ENCODE data around the gene RTKN2. TPM values are rescaled to one million over a fixed set of nuclear protein-coding genes. Genes with fewer than 3 reads are reported as not detected.

Gene RTKN2
- total RNA-seq, 1 experiment from 2014 or later: 21.3 TPM

GRCh38 chr10:62171791-62172190, 96.9 kb downstream of the RTKN2 start:
- Histone ChIP-seq H3K4me3 (ENCODE audit: low read depth in 2 of 2, low read length in 2 of 2) (no peak overlapping the region), H3K36me3 (ENCODE audit: control insufficient read depth, insufficient read depth, low read length) (no peaks in the 10 kb centered on the region), H3K27me3 (ENCODE audit: control insufficient read depth, insufficient read depth, low read length) (no peaks in the 10 kb centered on the region), H3K9me3 (ENCODE audit: control insufficient read depth, insufficient read depth, low read depth, low read length) (peaks cover 13% of the 10 kb centered on the region; the same call in 1 of the 2 replicates), H3K27ac (ENCODE audit: low read length) (no peak overlapping the region; the same call in 1 of the 2 replicates), H3K4me1 (ENCODE audit: control insufficient read depth, insufficient read depth, low read length) (peaks cover 5% of the 10 kb centered on the region)
- ATAC-seq (no peak), DNase-seq (ENCODE audit: low read depth, low spot score) (no peak)
- in situ Hi-C loops (cut with HindIII; ENCODE audit: low pct_unique_long_range_greater_than_20kb, low sequenced_read_pairs): no loop called here
- CTCF ChIA-PET: no interaction called here
- TF ChIP-seq TCF7L2 (IDR thresholded peaks at IDR 0.05; ENCODE audit: low read depth, low read length) (no peak), SIN3A (IDR thresholded peaks at IDR 0.05; ENCODE audit: borderline replicate concordance, insufficient read depth, low read depth, low read length) (no peak), POLR2AphosphoS5 (IDR thresholded peaks at IDR 0.05; ENCODE audit: low read depth, low read length) (no peak), CTCF (IDR thresholded peaks at IDR 0.05) (no peak), REST (IDR thresholded peaks at IDR 0.05; ENCODE audit: insufficient read depth in 1 of 2, low read depth in 2 of 2, low read length in 1 of 2) (no peak)
- no TSS peak for BruUV-seq (replicated peaks)
- POLR2A ChIA-PET: no interaction called here
- intact Hi-C loops (cut with micrococcal nuclease; ENCODE audit: unreplicated experiment): no loop called here

GRCh38 chr10:62170732-62171131, 97.9 kb downstream of the RTKN2 start:
- POLR2A ChIA-PET: no interaction called here
- H3K27ac ChIP-seq (ENCODE audit: low read length): no peak overlapping the region
- H3K9me3 ChIP-seq (ENCODE audit: control insufficient read depth, insufficient read depth, low read depth, low read length): peaks cover 10% of the 10 kb centered on the region; the same call in 1 of the 2 replicates
- in situ Hi-C loops (cut with HindIII; ENCODE audit: low pct_unique_long_range_greater_than_20kb, low sequenced_read_pairs): no loop called here
- DNase-seq (ENCODE audit: low read depth, low spot score): no peak
- H3K4me3 ChIP-seq (ENCODE audit: low read depth in 2 of 2, low read length in 2 of 2): no peak overlapping the region
- ATAC-seq: no peak
- CTCF ChIA-PET: interaction anchor here (0.6 kb wide), 1 partner anchor 24 kb away, joined by 4 read pairs; no protein-coding TSS in a partner anchor
- no TSS peak for BruUV-seq (replicated peaks)
- intact Hi-C loops (cut with micrococcal nuclease; ENCODE audit: unreplicated experiment): no loop called here
- H3K27me3 ChIP-seq (ENCODE audit: control insufficient read depth, insufficient read depth, low read length): no peaks in the 10 kb centered on the region
- peaks cover 12% of the 10 kb centered on the region for H3K4me1 ChIP-seq (ENCODE audit: control insufficient read depth, insufficient read depth, low read length)
- H3K36me3 ChIP-seq (ENCODE audit: control insufficient read depth, insufficient read depth, low read length): no peaks in the 10 kb centered on the region
- TF ChIP-seq CTCF (IDR thresholded peaks at IDR 0.05): no peak
- no peak for TF ChIP-seq REST (IDR thresholded peaks at IDR 0.05; ENCODE audit: insufficient read depth in 1 of 2, low read depth in 2 of 2, low read length in 1 of 2)
- TF ChIP-seq SIN3A (IDR thresholded peaks at IDR 0.05; ENCODE audit: borderline replicate concordance, insufficient read depth, low read depth, low read length): no peak
- no peak for TF ChIP-seq POLR2AphosphoS5 (IDR thresholded peaks at IDR 0.05; ENCODE audit: low read depth, low read length)
- TF ChIP-seq TCF7L2 (IDR thresholded peaks at IDR 0.05; ENCODE audit: low read depth, low read length): no peak

Measured in Panc1 (cell line).